GM12878 (cell line): ENCODE data around the gene SNED1. TPM values are rescaled to one million over a fixed set of nuclear protein-coding genes. Genes with fewer than 3 reads are reported as not detected.

Source experiments
- BCL3 ChIP-seq: IDR thresholded peaks from 2 replicates; pipeline ENCODE4 v1.6.1; 2011; ENCODE audit warnings: borderline replicate concordance, low read depth, mild to moderate bottlenecking, moderate library complexity, low read length; ENCODE audit not compliant: insufficient read depth, poor library complexity, severe bottlenecking
- BCLAF1 ChIP-seq: fragments of 450-650 bp; IDR thresholded peaks from 2 replicates; pipeline ENCODE4 v1.6.1; 2017; ENCODE audit warnings: antibody characterized with exemption, mild to moderate bottlenecking, moderate library complexity
- CREM ChIP-seq: IDR thresholded peaks from 2 replicates; pipeline ENCODE4 v1.6.1; 2014; ENCODE audit warnings: antibody characterized with exemption, low read depth
- E2F4 ChIP-seq: IDR thresholded peaks from 2 replicates; pipeline ENCODE4 v1.6.1; 2012; ENCODE audit warnings: low read depth, low read length, improper control_type of control experiment
- E4F1 ChIP-seq: fragments of 450-650 bp; IDR thresholded peaks from 2 replicates; pipeline ENCODE4 v1.6.1; 2018; ENCODE audit warnings: borderline replicate concordance, mild to moderate bottlenecking; ENCODE audit not compliant: partially characterized antibody
- KDM1A ChIP-seq: fragments of 200-600 bp; sonication (generic); IDR thresholded peaks from 2 replicates; pipeline ENCODE4 v1.6.1; 2016; ENCODE audit warnings: borderline replicate concordance
- MXI1 ChIP-seq: fragments of 150-350 bp; IDR thresholded peaks from 2 replicates; pipeline ENCODE4 v1.6.1; 2011; ENCODE audit warnings: low read depth, mild to moderate bottlenecking, inconsistent platforms, low read length, improper control_type of control experiment
- MYC ChIP-seq: IDR thresholded peaks from 2 replicates; pipeline ENCODE4 v1.6.1; 2011; ENCODE audit warnings: mild to moderate bottlenecking, low read length, moderate library complexity, inconsistent platforms; ENCODE audit not compliant: insufficient read depth, insufficient replicate concordance, insufficient read length, severe bottlenecking
- NFIC ChIP-seq: IDR thresholded peaks from 2 replicates; pipeline ENCODE4 v1.6.1; 2012; ENCODE audit warnings: low read depth, mild to moderate bottlenecking, inconsistent platforms, low read length, moderate library complexity
- PML ChIP-seq: IDR thresholded peaks from 2 replicates; pipeline ENCODE4 v1.6.1; 2012; ENCODE audit warnings: low read length, inconsistent platforms
- RELB ChIP-seq: fragments of 450-650 bp; IDR thresholded peaks from 2 replicates; pipeline ENCODE4 v1.6.1; 2017; ENCODE audit warnings: low read depth, mild to moderate bottlenecking, moderate library complexity
- RFX5 ChIP-seq: IDR thresholded peaks from 2 replicates; pipeline ENCODE4 v1.6.1; 2011; ENCODE audit warnings: low read depth, low read length, improper control_type of control experiment
- SIN3A ChIP-seq: IDR thresholded peaks from 2 replicates; pipeline ENCODE4 v1.6.1; 2012; ENCODE audit warnings: low read depth, low read length, improper control_type of control experiment
- SMAD5 ChIP-seq: IDR thresholded peaks from 2 replicates; pipeline ENCODE4 v1.6.1; 2016; ENCODE audit warnings: antibody characterized with exemption, low read depth
- SREBF2 ChIP-seq: IDR thresholded peaks from 2 replicates; pipeline ENCODE4 v1.6.1; 2012; ENCODE audit warnings: mild to moderate bottlenecking, low read length
- STAT3 ChIP-seq: IDR thresholded peaks from 2 replicates; pipeline ENCODE4 v1.6.1; 2011; ENCODE audit warnings: low read depth, low read length, improper control_type of control experiment
- USF2 ChIP-seq: IDR thresholded peaks from 2 replicates; pipeline ENCODE4 v1.6.1; 2011; ENCODE audit warnings: low read depth, low read length, improper control_type of control experiment, borderline replicate concordance
- ZNF207 ChIP-seq: fragments of 450-650 bp; IDR thresholded peaks from 2 replicates; pipeline ENCODE4 v1.6.1; 2014; ENCODE audit warnings: antibody characterized with exemption, mild to moderate bottlenecking, borderline replicate concordance
- ZNF384 ChIP-seq: IDR thresholded peaks from 2 replicates; pipeline ENCODE4 v1.6.1; 2012; ENCODE audit warnings: low read depth, mild to moderate bottlenecking, low read length, improper control_type of control experiment, borderline replicate concordance
- polyA plus RNA-seq, 11 experiments: library from polyadenylated mRNA; depleted of rRNA in 4 of 11; unstranded in 6 of 11; stranded (reverse) in 5 of 11; fragments of >200 nt; fragmentation: Nextera tagmentation in 4 of 11; fragmentation: Illumina TruSeq in 1 of 11; extraction: Ambion mirVana in 4 of 11; extraction: Trizol in 1 of 11; gene quantifications; 1 replicate in 1 of 11; 2 replicates in 10 of 11; pipeline versions ENCODE4 v1.2.1 to v1.2.3, GENCODE V29; 2011 to 2016; ENCODE audit warnings: inconsistent platforms in 2 of 11, missing spikeins in 2 of 11, low read depth in 1 of 11
- total RNA-seq, 4 experiments: library from RNA; depleted of rRNA in 3 of 4; stranded (reverse); fragments of >200 nt in 3 of 4; fragmentation: Illumina TruSeq in 1 of 4; extraction: Trizol in 1 of 4; gene quantifications; 2 replicates each; pipeline versions ENCODE4 v1.2.1 to v1.2.3, GENCODE V29; 2013 to 2021

SNED1 gene
- total and polyA plus RNA-seq, 10 of the 15 experiments (the other 5 are each of a cell fraction or from before 2014, with no cell fraction given): 0.05 to 8.4 (median 3.0) TPM

GRCh38 chr2:241102239-241102803 lies 103.9 kb downstream of the SNED1 start, which contains the start of gene MTERF4 (continued):
- peak; percentile 64 for TF ChIP-seq BCL3
- 0 out of 2 replicates have a peak, but pooled peaks have one; percentile 22 for TF ChIP-seq E2F4
- peak; percentile 46 for TF ChIP-seq E4F1
- TF ChIP-seq CREM: peak; percentile 92
- no peak for TF ChIP-seq USF2
- peak; percentile 90 for TF ChIP-seq RELB
- TF ChIP-seq MXI1: peak; percentile 92
- TF ChIP-seq SIN3A: peak; percentile 92
- TF ChIP-seq RFX5: peak; percentile 66; the same call in 1 of the 2 replicates
- peak; percentile 96 for TF ChIP-seq ZNF207
- no peak for TF ChIP-seq BCLAF1
- 0 out of 2 replicates have a peak, but pooled peaks have one; percentile 22 for TF ChIP-seq ZNF384
- TF ChIP-seq STAT3: no peak
- no peak for TF ChIP-seq MYC
- peak; percentile 64 for TF ChIP-seq SMAD5
- peak; percentile 75 for TF ChIP-seq PML
- no peak for TF ChIP-seq KDM1A
- TF ChIP-seq SREBF2: peak; percentile 66; the same call in 1 of the 2 replicates
- peak; percentile 16; the same call in 1 of the 2 replicates for TF ChIP-seq NFIC
